ENCODE results near the gene PRDM8. TPM values are rescaled to one million over a fixed set of nuclear protein-coding genes. Genes with fewer than 3 reads are reported as not detected.

PRDM8 gene
- total and polyA plus RNA-seq, 4 donors, result 0.46 to 5.0 (median 2.1) TPM

- DNase-seq, result no peak
- no peak overlapping the region for H3K9ac ChIP-seq (ENCODE audit: insufficient read depth in 1 of 2, low read length in 2 of 2)
- no peak for ATAC-seq (ENCODE audit: insufficient read depth, low FRiP score)
- H3K27me3 ChIP-seq (ENCODE audit: control insufficient read depth in 3 of 3, insufficient read depth in 3 of 3, low read length in 2 of 3), result peaks cover 0 to 64% (median 60%) of the 10 kb centered on the region in 3 donors
- no peak overlapping the region for H3K27ac ChIP-seq (ENCODE audit: low read depth in 1 of 2, low read length in 1 of 2)
- H3K4me1 ChIP-seq (ENCODE audit: control insufficient read depth in 5 of 5, insufficient read depth in 5 of 5, low read length in 5 of 5), result peaks cover 0 to 7% (median 4%) of the 10 kb centered on the region in 5 donors
- no peak overlapping the region for H3K4me3 ChIP-seq
- H3K9me3 ChIP-seq (ENCODE audit: control insufficient read depth in 4 of 4, insufficient read depth in 3 of 4, low read length in 3 of 4), result peaks cover 0 to 8% (median 0%) of the 10 kb centered on the region in 4 donors
- WGBS, 2 donors, result 70 to 81% methylated on average over 10 of the region's 10 CpGs
- TF ChIP-seq, protein P1, sequence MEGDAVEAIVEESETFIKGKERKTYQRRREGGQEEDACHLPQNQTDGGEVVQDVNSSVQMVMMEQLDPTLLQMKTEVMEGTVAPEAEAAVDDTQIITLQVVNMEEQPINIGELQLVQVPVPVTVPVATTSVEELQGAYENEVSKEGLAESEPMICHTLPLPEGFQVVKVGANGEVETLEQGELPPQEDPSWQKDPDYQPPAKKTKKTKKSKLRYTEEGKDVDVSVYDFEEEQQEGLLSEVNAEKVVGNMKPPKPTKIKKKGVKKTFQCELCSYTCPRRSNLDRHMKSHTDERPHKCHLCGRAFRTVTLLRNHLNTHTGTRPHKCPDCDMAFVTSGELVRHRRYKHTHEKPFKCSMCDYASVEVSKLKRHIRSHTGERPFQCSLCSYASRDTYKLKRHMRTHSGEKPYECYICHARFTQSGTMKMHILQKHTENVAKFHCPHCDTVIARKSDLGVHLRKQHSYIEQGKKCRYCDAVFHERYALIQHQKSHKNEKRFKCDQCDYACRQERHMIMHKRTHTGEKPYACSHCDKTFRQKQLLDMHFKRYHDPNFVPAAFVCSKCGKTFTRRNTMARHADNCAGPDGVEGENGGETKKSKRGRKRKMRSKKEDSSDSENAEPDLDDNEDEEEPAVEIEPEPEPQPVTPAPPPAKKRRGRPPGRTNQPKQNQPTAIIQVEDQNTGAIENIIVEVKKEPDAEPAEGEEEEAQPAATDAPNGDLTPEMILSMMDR (IDR thresholded peaks at IDR 0.05; ENCODE audit: control extremely low read depth, extremely low read depth), result no peak
- H3K36me3 ChIP-seq (ENCODE audit: control insufficient read depth in 4 of 4, insufficient read depth in 4 of 4, low read length in 4 of 4), result no peaks in the 10 kb centered on the region
These were observed 10.4 kb downstream of the PRDM8 start for GRCh38 chr4:80207664-80208063.

- TF ChIP-seq, protein P1 (IDR thresholded peaks at IDR 0.05; ENCODE audit: control extremely low read depth, extremely low read depth), result no peak
- Histone ChIP-seq H3K9me3 (ENCODE audit: control insufficient read depth in 4 of 4, insufficient read depth in 3 of 4, low read length in 3 of 4) (peaks cover 0 to 6% (median 0%) of the 10 kb centered on the region in 4 donors), H3K4me3 (no peak overlapping the region), H3K9ac (ENCODE audit: insufficient read depth in 1 of 2, low read length in 2 of 2) (no peak overlapping the region), H3K27me3 (ENCODE audit: control insufficient read depth in 3 of 3, insufficient read depth in 3 of 3, low read length in 2 of 3) (peaks cover 0 to 57% (median 52%) of the 10 kb centered on the region in 3 donors), H3K27ac (ENCODE audit: low read depth in 1 of 2, low read length in 1 of 2) (no peak overlapping the region), H3K36me3 (ENCODE audit: control insufficient read depth in 4 of 4, insufficient read depth in 4 of 4, low read length in 4 of 4) (no peaks in the 10 kb centered on the region), H3K4me1 (ENCODE audit: control insufficient read depth in 5 of 5, insufficient read depth in 5 of 5, low read length in 5 of 5) (peaks cover 0 to 7% (median 0%) of the 10 kb centered on the region in 5 donors)
- no peak for ATAC-seq (ENCODE audit: insufficient read depth, low FRiP score)
- DNase-seq, result no peak
- 86 to 92% methylated on average over 4 of the region's 4 CpGs for WGBS, 2 donors
These were observed 11.5 kb downstream of the PRDM8 start for GRCh38 chr4:80208610-80209339.

- Histone ChIP-seq H3K9me3 (ENCODE audit: control insufficient read depth in 4 of 4, insufficient read depth in 3 of 4, low read length in 3 of 4) (peaks cover 0 to 6% (median 0%) of the 10 kb centered on the region in 4 donors), H3K4me3 (no peak overlapping the region), H3K27ac (ENCODE audit: low read depth in 1 of 2, low read length in 1 of 2) (no peak overlapping the region), H3K9ac (ENCODE audit: insufficient read depth in 1 of 2, low read length in 2 of 2) (no peak overlapping the region), H3K36me3 (ENCODE audit: control insufficient read depth in 4 of 4, insufficient read depth in 4 of 4, low read length in 4 of 4) (no peaks in the 10 kb centered on the region), H3K27me3 (ENCODE audit: control insufficient read depth in 3 of 3, insufficient read depth in 3 of 3, low read length in 2 of 3) (peaks cover 0 to 52% (median 48%) of the 10 kb centered on the region in 3 donors), H3K4me1 (ENCODE audit: control insufficient read depth in 5 of 5, insufficient read depth in 5 of 5, low read length in 5 of 5) (peaks cover 0 to 7% (median 0%) of the 10 kb centered on the region in 5 donors)
- ATAC-seq (ENCODE audit: insufficient read depth, low FRiP score), result no peak
- DNase-seq, result no peak
- TF ChIP-seq, protein P1 (IDR thresholded peaks at IDR 0.05; ENCODE audit: control extremely low read depth, extremely low read depth), result no peak
- 91 to 92% methylated on average over 2 of the region's 2 CpGs for WGBS, 2 donors
These were observed 12.0 kb downstream of the PRDM8 start for GRCh38 chr4:80209340-80209701.
